GM12801 (cell line): ENCODE measurements around the gene C4orf36.

Source experiments
- TF ChIP-seq, protein P1 (sequence below): IDR thresholded peaks from one replicate; pipeline ENCODE4 v1.5.1; 2011; ENCODE audit warnings: control low read depth; ENCODE audit not compliant: insufficient read length; ENCODE audit errors: extremely low read depth

C4orf36 gene

DNA sequence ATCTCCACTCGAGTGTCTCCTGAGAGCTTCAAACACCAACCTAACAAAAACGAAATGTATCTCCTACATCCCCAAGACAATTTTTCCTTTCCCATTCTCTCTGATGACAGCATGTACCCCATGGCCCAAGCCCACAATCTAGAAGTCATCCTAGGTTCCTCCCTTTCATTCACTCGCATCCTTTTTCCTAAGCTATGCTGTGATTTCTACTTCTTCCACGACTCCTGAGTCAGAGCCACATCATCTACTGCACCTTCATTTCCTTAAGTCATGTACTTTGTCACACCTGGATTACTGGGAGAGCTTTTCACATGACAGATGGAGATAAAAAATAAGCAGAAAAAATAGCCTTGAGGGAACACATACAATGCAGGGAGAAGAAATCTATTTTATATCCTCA is 20.1 kb downstream of the C4orf36 start:
- TF ChIP-seq, protein P1, sequence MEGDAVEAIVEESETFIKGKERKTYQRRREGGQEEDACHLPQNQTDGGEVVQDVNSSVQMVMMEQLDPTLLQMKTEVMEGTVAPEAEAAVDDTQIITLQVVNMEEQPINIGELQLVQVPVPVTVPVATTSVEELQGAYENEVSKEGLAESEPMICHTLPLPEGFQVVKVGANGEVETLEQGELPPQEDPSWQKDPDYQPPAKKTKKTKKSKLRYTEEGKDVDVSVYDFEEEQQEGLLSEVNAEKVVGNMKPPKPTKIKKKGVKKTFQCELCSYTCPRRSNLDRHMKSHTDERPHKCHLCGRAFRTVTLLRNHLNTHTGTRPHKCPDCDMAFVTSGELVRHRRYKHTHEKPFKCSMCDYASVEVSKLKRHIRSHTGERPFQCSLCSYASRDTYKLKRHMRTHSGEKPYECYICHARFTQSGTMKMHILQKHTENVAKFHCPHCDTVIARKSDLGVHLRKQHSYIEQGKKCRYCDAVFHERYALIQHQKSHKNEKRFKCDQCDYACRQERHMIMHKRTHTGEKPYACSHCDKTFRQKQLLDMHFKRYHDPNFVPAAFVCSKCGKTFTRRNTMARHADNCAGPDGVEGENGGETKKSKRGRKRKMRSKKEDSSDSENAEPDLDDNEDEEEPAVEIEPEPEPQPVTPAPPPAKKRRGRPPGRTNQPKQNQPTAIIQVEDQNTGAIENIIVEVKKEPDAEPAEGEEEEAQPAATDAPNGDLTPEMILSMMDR: no peak

DNA sequence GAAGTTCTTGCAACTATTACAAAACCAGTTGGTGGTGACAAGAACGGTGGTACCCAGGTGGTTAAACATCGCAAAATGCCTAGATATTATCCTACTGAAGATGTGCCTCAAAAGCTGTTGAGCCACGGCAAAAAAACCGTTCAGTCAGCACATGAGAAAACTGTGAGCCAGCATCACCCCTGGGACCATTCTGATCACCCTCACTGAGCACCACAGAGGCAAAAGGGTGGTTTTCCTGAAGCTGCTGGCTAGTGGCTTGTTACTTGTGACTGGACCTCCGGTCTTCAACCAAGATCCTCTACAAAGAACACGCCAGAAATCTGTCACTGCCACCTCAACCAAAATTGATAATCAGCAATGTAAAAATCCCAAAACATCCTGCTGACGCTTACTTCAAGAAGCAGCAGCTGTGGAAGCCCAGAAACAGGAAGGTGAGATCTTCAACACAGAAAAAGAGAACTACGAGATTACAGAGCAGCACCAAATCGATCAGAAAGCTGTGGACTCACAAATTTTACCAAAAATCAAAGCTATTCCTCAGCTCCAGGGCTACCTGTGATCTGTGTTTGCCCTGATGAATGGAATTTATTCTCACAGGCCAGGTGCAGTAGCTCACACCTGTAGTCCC is 21.7 kb downstream of the C4orf36 start:
- TF ChIP-seq, protein P1: no peak

DNA sequence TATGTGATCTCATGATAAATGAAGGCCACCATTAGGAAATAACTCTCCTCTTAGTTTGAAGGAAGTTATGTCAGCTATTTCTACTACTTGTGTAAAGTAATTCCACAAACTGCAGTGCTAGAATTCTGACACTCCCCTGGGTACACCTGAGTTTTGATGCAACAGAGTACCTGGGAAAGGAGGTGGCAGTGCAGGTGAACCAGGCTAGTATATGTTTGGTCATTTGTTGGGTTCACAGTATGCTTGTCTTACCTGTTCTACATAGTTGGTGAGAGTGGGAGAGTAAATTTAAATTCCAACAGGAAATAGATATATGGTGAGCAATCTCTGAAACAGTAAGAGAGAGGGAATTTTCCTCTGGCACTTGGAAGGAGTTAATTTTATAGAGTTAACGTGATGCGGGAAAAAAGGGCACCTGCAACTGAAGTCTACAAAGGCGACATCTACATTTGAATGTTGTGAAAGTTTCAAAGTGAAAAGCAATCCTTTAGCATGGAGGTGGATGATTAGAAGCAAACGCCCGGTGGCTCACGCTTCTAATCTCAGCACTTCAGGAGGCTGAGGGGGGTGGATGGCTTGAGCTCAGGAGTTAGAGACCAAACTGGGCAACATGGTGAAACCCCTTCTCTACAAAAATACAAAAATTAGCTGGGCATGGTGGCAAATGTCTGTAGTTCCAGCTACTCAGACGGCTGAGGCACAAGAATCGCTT is 34.7 kb downstream of the C4orf36 start:
- TF ChIP-seq, protein P1: no peak

DNA sequence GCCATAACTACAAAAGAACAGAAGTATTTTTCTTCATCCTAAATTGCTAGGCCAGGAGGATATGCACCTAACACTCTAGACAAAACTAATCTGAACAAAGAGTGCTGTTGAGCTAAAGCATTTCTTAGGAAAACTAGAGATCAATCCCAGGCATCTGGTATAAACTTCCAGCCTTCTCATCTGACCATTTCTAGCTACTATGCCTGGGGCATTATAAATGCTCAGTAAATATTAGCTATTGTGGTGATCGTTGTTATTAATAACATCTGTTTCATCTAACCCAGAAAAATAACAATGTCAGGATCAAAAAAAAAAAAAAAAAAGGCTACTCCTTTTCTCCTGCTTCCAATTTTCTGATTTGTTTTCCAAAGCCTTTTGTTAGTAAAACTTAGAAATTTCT is 35.3 kb downstream of the C4orf36 start:
- TF ChIP-seq, protein P1: no peak

DNA sequence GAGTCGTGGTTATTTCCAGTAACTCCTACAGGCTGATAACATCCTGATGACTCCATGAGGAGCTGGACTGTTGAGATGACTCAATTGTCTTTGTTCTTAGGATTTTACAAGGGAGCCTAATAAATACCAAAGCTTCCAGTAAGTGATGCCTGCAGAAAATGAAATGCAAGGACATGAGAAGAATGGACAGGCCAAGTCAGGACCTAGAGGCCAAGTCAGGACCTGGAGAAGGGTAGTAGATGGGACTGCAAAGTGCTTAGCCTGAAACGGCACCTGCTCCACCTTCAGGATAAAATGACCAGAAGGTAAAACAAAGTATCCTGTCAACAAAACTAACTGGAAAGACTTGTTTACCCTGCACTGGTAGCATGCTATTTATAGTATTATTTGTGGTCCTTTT is 36.6 kb downstream of the C4orf36 start:
- TF ChIP-seq, protein P1: no peak

DNA sequence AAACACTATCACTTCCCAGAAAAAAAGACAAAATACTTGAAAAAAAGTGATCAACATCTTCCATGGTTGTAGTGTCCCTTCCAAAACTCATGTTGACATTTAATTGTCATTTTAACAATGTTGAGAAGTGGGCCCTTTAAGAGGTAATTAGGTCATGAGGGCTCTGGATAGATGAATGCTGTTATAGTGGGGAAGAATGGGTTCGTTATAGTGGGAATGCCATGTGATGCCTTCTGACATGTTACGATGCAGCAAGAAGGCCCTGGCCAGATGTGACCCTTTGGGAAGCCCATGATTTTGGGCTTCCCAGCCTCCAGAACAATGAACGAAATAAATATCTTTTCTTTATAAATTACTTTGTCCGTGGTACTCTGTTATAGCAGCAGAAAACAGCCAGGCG is 39.0 kb downstream of the C4orf36 start:
- TF ChIP-seq, protein P1: no peak

DNA sequence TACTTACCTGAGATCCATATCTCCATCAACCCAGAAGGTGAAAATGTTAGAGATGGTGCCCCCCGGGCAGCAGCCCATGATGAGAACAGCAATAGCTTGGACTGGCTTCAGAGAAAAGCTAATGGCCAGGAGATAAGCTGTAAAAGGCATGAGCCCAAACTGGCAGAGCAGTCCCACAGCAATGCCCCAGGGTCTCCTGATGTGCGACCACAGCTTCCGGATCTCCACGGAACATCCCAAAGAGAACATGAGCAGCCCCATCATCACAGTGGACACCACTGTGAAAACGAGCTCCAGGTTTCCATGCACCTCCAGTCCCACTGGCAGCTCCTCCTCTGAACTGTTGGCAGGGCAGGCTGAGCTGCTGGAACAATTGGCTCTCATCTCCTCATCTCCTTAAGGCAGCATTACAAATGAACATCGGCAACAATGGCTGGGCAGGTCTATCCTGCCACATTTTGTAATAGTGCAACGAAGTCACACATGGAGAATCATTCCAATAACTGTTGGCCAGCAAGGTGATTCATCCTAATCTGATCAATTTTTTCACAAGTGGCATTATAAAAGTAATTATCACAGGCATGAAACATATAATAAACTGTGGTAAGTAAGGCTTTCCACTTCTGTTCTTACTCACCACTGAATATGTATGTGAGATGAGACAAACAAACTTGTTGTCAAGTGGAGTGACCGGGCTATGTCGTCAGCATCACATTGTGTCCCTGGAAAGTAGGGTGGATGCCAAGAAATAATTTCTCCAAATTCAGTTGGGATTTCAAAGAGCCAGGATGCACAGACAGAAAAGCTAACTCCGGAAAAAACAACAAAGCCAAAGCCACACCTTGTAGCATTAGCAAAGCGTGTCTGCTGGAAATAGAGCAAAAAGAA is 43.2 kb downstream of the C4orf36 start, which contains the start of gene SLC10A6:
TSS of gene SLC10A6 (minus strand) at position 653 of the 888 bp plus-strand sequence. CDS start at position 384, 269 bp downstream.
- TF ChIP-seq, protein P1: no peak
